ENCODE results near the gene RBM33. TPM values are rescaled to one million over a fixed set of nuclear protein-coding genes. Genes with fewer than 3 reads are reported as not detected.

RBM33 gene
- total and polyA plus RNA-seq, 9 of the 15 experiments (the other 6 are each of a cell fraction or from before 2014, with no cell fraction given) = 4.4 to 80.7 (median 27.3) TPM

- no TSS peak for BruUV-seq (replicated peaks)
- Histone ChIP-seq H3K36me3 (ENCODE audit: control insufficient read depth, insufficient read depth, low read length) (peaks cover 83% of the 10 kb centered on the region), H3K4me3 (no peak overlapping the region), H3K9me1 (ENCODE audit: control insufficient read depth, insufficient read depth, low read length) (peaks cover 4% of the 10 kb centered on the region), H4K20me1 (replicated peaks; ENCODE audit: control insufficient read depth, insufficient read depth, low read length) (0 out of 2 replicates have a peak, but pooled peaks cover 7% of the 10 kb centered on the region), H3K9me3 (replicated peaks; ENCODE audit: control insufficient read depth, insufficient read depth, low read depth, low read length) (no peaks in the 10 kb centered on the region), H3K27me3 (ENCODE audit: control insufficient read depth in 2 of 2, insufficient read depth in 2 of 2, low read length in 2 of 2) (no peaks in the 10 kb centered on the region), H2AFZ (ENCODE audit: low read depth, low read length) (no peak overlapping the region), H3K79me2 (ENCODE audit: control insufficient read depth, insufficient read depth, low read length) (peaks cover 32% of the 10 kb centered on the region), H3K9ac (ENCODE audit: insufficient read depth in 1 of 2, low read depth in 2 of 2, low read length in 2 of 2) (no peak overlapping the region), H3K27ac (ENCODE audit: extremely low read depth, low read depth, low read length) (no peak overlapping the region), H3K4me1 (replicated peaks in 1 of 2; ENCODE audit: control insufficient read depth in 2 of 2, insufficient read depth in 2 of 2, low read length in 2 of 2) (peaks cover 0 to 3% of the 10 kb centered on the region in 2 experiments; a peak in 1 of 5 replicates), H3K4me2 (ENCODE audit: insufficient read depth, low read length) (no peak overlapping the region)
- ChIA-PET CTCF (ENCODE audit: low intra/inter-chr PET ratio) (no interaction called here), POLR2A (interaction anchor here (0.6 to 1.7 kb wide), 3 partner anchors 14 to 40 kb away, joined by 3 to 4 read pairs (median 3); no protein-coding TSS in a partner anchor)
- WGBS (ENCODE audit: insufficient coverage, low coverage, missing lambda C conversion rate) = 100% methylated on average over 1 of the region's 1 CpG
- no peak for TF ChIP-seq E2F3 (CRISPR knock-in tag; IDR thresholded peaks at IDR 0.05)
- TF ChIP-seq FIP1L1 (IDR thresholded peaks at IDR 0.05; ENCODE audit: low read depth, low read length, poor library complexity, severe bottlenecking) = no peak
- TF ChIP-seq HNRNPUL1 (IDR thresholded peaks at IDR 0.05; ENCODE audit: low read length) = no peak
- TF ChIP-seq FOXJ2 (tag; IDR thresholded peaks at IDR 0.05) = no peak
- no peak for TF ChIP-seq BRF1 (IDR thresholded peaks at IDR 0.05; ENCODE audit: borderline replicate concordance, extremely low read depth, insufficient read length)
- no peak for TF ChIP-seq NR3C1 (CRISPR knock-in tag; IDR thresholded peaks at IDR 0.05)
- no peak for TF ChIP-seq TCFL5 (CRISPR knock-in tag; conservative IDR thresholded peaks at IDR 0.05)
- no peak for TF ChIP-seq KLF6 (CRISPR knock-in tag; IDR thresholded peaks at IDR 0.05; ENCODE audit: borderline replicate concordance)
- TF ChIP-seq MCM2 (IDR thresholded peaks at IDR 0.05; ENCODE audit: low read depth) = no peak
- TF ChIP-seq JUND (IDR thresholded peaks at IDR 0.05; ENCODE audit: borderline replicate concordance, low read depth, low read length) = no peak
- TF ChIP-seq JUND (tag; IDR thresholded peaks at IDR 0.05; ENCODE audit: borderline replicate concordance, low read depth, low read length) = no peak
- DNase-seq (ENCODE audit: extremely low read depth in 1 of 4, low spot score in 3 of 4) = no peak
- intact Hi-C loops (cut with micrococcal nuclease) = no loop called here
- in situ Hi-C loops (cut with MboI) = no loop called here
- FAIRE-seq = no peak
- ATAC-seq = no peak
Measured at GRCh38 chr7:155731871-155732270, 87.4 kb downstream of the RBM33 start.

All from K562 (cell line).